Central memory CD8-positive, alpha-beta T cell (primary cell): ENCODE data around the gene VWA5B1.

Experiments
- ATAC-seq: fragments of 150-1000 bp; cut with Tn5 transposase; replicated peaks from 2 replicates; pipeline ENCODE4 v1.10.0; 2022; ENCODE audit warnings: mild to moderate bottlenecking, moderate FRiP score, moderate number of reproducible peaks; ENCODE audit not compliant: poor library complexity, severe bottlenecking; ENCODE audit errors: extremely low read depth
- DNase-seq, 2 donors: peaks; one replicate each; pipeline ENCODE4 v3.0.0; 2021; ENCODE audit warnings: low spot score in 2 of 2
- H3K27ac Mint-ChIP-seq: one replicate; pipeline ENCODE4 v1.8.0; 2022; ENCODE audit warnings: low read depth, mild to moderate bottlenecking, moderate library complexity, mixed read lengths
- H3K27me3 Mint-ChIP-seq: one replicate; pipeline ENCODE4 v1.8.0; 2022; ENCODE audit warnings: mixed read lengths
- H3K36me3 Mint-ChIP-seq: one replicate; pipeline ENCODE4 v1.8.0; 2022; ENCODE audit warnings: mild to moderate bottlenecking, moderate library complexity, mixed read lengths; ENCODE audit not compliant: insufficient read depth
- H3K4me1 Mint-ChIP-seq: one replicate; pipeline ENCODE4 v1.8.0; 2022; ENCODE audit warnings: mixed read lengths
- H3K4me3 Mint-ChIP-seq: one replicate; pipeline ENCODE4 v1.8.0; 2022; ENCODE audit warnings: mild to moderate bottlenecking, moderate library complexity, mixed read lengths
- H3K9me3 Mint-ChIP-seq: one replicate; pipeline ENCODE4 v1.8.0; 2022; ENCODE audit warnings: mixed read lengths

VWA5B1 gene

GRCh38 chr1:20347699-20348098 lies 57.0 kb downstream of the VWA5B1 start:
- DNase-seq (no peak), ATAC-seq (no peak)
- peaks cover 5% of the 10 kb centered on the region for H3K9me3 Mint-ChIP-seq
- H3K4me3 Mint-ChIP-seq = no peak overlapping the region
- H3K36me3 Mint-ChIP-seq = peaks cover 4% of the 10 kb centered on the region
- H3K27me3 Mint-ChIP-seq = peaks cover 76% of the 10 kb centered on the region
- H3K4me1 Mint-ChIP-seq = peaks cover 8% of the 10 kb centered on the region
- H3K27ac Mint-ChIP-seq = no peak overlapping the region

DNA sequence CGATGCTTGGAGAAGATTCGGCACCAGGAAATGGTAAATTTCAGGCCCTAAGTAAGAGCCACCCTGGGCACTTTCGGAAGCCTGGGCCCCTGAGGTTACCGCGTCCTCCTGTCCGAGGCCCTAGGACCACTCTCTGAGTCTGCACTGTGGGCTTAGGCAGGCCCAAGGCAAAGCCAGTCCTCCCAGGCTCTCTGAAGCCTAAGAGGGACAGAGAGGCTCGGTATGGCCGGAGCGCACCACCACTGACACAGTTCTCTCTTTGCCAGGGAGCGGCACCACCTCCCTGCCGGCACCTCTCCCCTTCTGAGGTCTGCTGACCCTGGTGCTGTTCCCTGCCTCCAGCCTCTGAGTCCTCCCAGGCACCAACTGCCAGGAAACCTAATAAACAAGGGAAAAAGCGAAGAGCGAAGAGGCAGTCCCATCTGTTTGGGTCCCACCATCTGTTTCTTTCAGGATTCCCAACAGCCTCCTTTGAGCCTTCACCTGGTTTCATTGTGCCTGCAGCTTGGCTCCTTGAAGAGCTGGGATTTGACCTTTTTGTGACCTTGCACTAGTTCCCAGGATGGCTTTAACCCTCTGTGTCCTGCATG lies 57.7 kb downstream of the VWA5B1 start:
- peaks cover 8% of the 10 kb centered on the region for H3K4me1 Mint-ChIP-seq
- no peak overlapping the region for H3K4me3 Mint-ChIP-seq
- ATAC-seq (no peak), DNase-seq (no peak)
- H3K27ac Mint-ChIP-seq = no peak overlapping the region
- H3K9me3 Mint-ChIP-seq = peaks cover 5% of the 10 kb centered on the region
- peaks cover 4% of the 10 kb centered on the region for H3K36me3 Mint-ChIP-seq
- H3K27me3 Mint-ChIP-seq = peaks cover 82% of the 10 kb centered on the region

GRCh38 chr1:20349561-20349960 lies 58.9 kb downstream of the VWA5B1 start:
- peaks cover 76% of the 10 kb centered on the region for H3K27me3 Mint-ChIP-seq
- H3K9me3 Mint-ChIP-seq = peaks cover 5% of the 10 kb centered on the region

DNA sequence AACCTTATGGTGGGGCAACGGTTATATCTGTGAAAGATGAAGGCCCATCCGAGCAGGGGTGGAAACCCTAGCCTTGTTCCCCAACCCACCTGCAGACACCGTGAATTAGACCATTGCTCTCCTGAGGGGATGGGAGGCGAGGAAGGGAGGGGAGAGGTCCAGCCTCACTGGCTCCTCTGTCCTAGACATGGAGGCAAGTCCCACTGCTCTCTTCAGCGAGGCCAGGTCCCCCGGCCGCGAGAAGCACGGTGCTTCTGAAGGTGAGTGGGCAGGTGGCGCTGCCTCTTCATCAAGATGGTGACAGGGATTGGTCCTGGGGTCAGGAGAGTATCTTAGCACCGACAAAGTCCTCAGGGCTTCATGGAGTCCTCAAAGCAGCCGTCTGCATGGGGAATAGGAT lies 59.3 kb downstream of the VWA5B1 start:
- no peak overlapping the region for H3K27ac Mint-ChIP-seq
- H3K36me3 Mint-ChIP-seq = peaks cover 2% of the 10 kb centered on the region
- H3K4me1 Mint-ChIP-seq = no peaks in the 10 kb centered on the region
- peaks cover 72% of the 10 kb centered on the region for H3K27me3 Mint-ChIP-seq
- ATAC-seq (no peak), DNase-seq (no peak)
- no peak overlapping the region for H3K4me3 Mint-ChIP-seq
- H3K9me3 Mint-ChIP-seq = peaks cover 5% of the 10 kb centered on the region

More at GRCh38 chr1:20349561-20349960, 58.9 kb downstream of the VWA5B1 start:
- H3K36me3 Mint-ChIP-seq = peaks cover 2% of the 10 kb centered on the region
- no peak overlapping the region for H3K27ac Mint-ChIP-seq
- H3K4me3 Mint-ChIP-seq = no peak overlapping the region
- no peak for DNase-seq
- no peaks in the 10 kb centered on the region for H3K4me1 Mint-ChIP-seq
- no peak for ATAC-seq

DNA sequence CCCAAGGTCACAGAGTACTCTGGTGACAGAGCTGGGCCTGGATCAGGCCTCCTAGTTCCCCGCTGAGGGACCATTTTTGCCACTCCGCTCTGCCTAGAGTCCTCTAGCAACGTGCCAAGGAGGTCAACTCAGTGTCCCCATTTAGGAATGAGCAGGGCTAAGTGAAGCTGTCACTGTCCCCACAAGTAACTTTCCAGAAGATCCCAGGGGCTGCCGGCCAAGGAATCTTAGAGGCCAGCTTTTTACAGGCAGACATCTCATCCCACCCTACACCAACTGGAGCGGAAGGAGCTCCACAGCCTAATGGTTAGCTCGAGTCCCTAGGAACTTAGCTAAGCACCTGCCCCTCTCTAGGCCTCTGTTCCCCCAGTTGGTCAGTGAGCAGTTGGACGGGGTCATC lies 59.7 kb downstream of the VWA5B1 start:
- peaks cover 2% of the 10 kb centered on the region for H3K36me3 Mint-ChIP-seq
- no peak overlapping the region for H3K4me3 Mint-ChIP-seq
- peaks cover 67% of the 10 kb centered on the region for H3K27me3 Mint-ChIP-seq
- H3K4me1 Mint-ChIP-seq = no peaks in the 10 kb centered on the region
- H3K27ac Mint-ChIP-seq = no peak overlapping the region
- DNase-seq (no peak), ATAC-seq (no peak)
- peaks cover 5% of the 10 kb centered on the region for H3K9me3 Mint-ChIP-seq

GRCh38 chr1:20351911-20352701 lies 61.4 kb downstream of the VWA5B1 start:
- H3K27ac Mint-ChIP-seq = no peak overlapping the region
- no peaks in the 10 kb centered on the region for H3K9me3 Mint-ChIP-seq
- ATAC-seq = no peak
- H3K36me3 Mint-ChIP-seq = peaks cover 2% of the 10 kb centered on the region
- H3K27me3 Mint-ChIP-seq = peaks cover 61% of the 10 kb centered on the region
- DNase-seq = no peak
- no peak overlapping the region for H3K4me3 Mint-ChIP-seq
- H3K4me1 Mint-ChIP-seq = no peaks in the 10 kb centered on the region

GRCh38 chr1:20353836-20354235 lies 63.2 kb downstream of the VWA5B1 start:
- Mint-ChIP-seq H3K36me3 (peaks cover 5% of the 10 kb centered on the region), H3K27ac (no peak overlapping the region), H3K4me1 (no peaks in the 10 kb centered on the region), H3K27me3 (peaks cover 59% of the 10 kb centered on the region), H3K9me3 (no peaks in the 10 kb centered on the region), H3K4me3 (no peak overlapping the region)
- no peak for ATAC-seq
- no peak for DNase-seq

- no peak for ATAC-seq
Measured at GRCh38 chr1:20354610-20355009, 63.9 kb downstream of the VWA5B1 start.

GRCh38 chr1:20355101-20355827 lies 64.6 kb downstream of the VWA5B1 start:
- DNase-seq (no peak), ATAC-seq (no peak)
- Mint-ChIP-seq H3K4me1 (peaks cover 6% of the 10 kb centered on the region), H3K27me3 (peaks cover 62% of the 10 kb centered on the region), H3K36me3 (peaks cover 3% of the 10 kb centered on the region), H3K4me3 (no peak overlapping the region), H3K9me3 (no peaks in the 10 kb centered on the region), H3K27ac (no peak overlapping the region)

More at GRCh38 chr1:20354610-20355009, 63.9 kb downstream of the VWA5B1 start:
- Mint-ChIP-seq H3K4me1 (peaks cover 6% of the 10 kb centered on the region), H3K4me3 (no peak overlapping the region), H3K36me3 (peaks cover 3% of the 10 kb centered on the region), H3K9me3 (no peaks in the 10 kb centered on the region), H3K27me3 (peaks cover 61% of the 10 kb centered on the region), H3K27ac (no peak overlapping the region)
- DNase-seq = no peak

GRCh38 chr1:20355828-20356735 lies 65.4 kb downstream of the VWA5B1 start:
- H3K4me1 Mint-ChIP-seq = peaks cover 6% of the 10 kb centered on the region
- H3K27me3 Mint-ChIP-seq = peaks cover 58% of the 10 kb centered on the region
- H3K9me3 Mint-ChIP-seq = no peaks in the 10 kb centered on the region
- H3K27ac Mint-ChIP-seq = no peak overlapping the region
- H3K36me3 Mint-ChIP-seq = peaks cover 3% of the 10 kb centered on the region
- DNase-seq = no peak
- no peak for ATAC-seq
- H3K4me3 Mint-ChIP-seq = no peak overlapping the region

DNA sequence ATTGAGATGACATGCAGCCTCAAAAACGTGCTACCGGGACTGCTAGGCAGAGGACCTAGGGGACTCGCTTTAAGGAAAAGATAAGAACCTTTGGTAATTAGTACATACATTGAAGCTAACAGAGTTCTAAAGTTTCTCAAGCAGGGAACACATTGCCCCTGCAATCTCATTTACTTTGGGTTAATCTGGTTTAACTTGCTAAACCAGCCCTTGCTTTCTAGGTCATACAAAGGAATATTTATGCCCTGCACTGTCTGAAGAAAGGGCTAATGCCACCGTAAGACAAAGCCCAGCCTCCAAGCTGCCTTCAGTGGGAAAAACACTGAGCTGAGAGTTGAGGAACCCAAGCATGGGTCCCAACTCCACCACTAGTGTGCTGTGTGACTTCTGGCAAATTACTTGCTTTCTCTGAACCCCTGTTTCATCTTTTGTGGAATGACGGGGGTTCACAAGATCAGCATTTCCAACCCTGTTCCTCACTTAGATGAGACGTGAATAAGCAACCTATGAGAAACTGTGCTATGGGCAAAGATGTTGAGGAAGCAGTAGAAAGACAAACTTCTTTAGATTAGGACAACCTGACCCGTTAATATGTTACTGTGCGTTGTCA lies 66.3 kb downstream of the VWA5B1 start:
- H3K27me3 Mint-ChIP-seq = peaks cover 64% of the 10 kb centered on the region

DNA sequence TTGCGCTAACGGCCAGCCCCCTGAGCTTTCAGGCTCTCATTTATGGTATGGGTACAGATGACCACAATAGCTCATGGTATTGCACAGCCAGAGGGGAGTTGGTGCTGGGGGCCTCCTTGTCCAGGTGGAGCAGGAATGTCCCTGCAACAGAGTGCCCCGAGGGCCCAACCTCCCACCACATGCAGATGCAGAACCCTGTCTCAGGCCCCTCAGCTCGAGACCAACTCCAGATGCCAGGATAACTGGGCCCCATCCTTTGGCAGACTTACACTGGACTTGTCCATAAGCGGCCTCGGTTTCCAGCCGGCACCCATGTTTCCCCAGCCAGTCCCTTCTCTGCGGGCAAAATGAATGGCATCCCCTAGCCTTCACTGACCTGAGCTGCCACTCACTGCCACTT lies 67.1 kb downstream of the VWA5B1 start:
- H3K27me3 Mint-ChIP-seq = peaks cover 65% of the 10 kb centered on the region
- no peak for ATAC-seq
- no peak overlapping the region for H3K4me3 Mint-ChIP-seq

More for the DNA sequence above, 66.3 kb downstream of the VWA5B1 start:
- no peaks in the 10 kb centered on the region for H3K9me3 Mint-ChIP-seq
- no peak overlapping the region for H3K4me3 Mint-ChIP-seq
- peaks cover 3% of the 10 kb centered on the region for H3K36me3 Mint-ChIP-seq
- no peak for ATAC-seq
- DNase-seq = no peak
- H3K27ac Mint-ChIP-seq = no peak overlapping the region
- H3K4me1 Mint-ChIP-seq = peaks cover 6% of the 10 kb centered on the region

More for the DNA sequence above, 67.1 kb downstream of the VWA5B1 start:
- H3K9me3 Mint-ChIP-seq = no peaks in the 10 kb centered on the region
- peaks cover 6% of the 10 kb centered on the region for H3K4me1 Mint-ChIP-seq
- no peak for DNase-seq
- H3K27ac Mint-ChIP-seq = no peak overlapping the region
- peaks cover 3% of the 10 kb centered on the region for H3K36me3 Mint-ChIP-seq
